CMK (cell line): Measurements from ENCODE around the gene GLCE.

ENCODE experiments used
- DNase-seq: peaks from one replicate; pipeline ENCODE4 v3.0.0-alpha.2; 2010; ENCODE audit warnings: low read depth

The GLCE gene

DNA sequence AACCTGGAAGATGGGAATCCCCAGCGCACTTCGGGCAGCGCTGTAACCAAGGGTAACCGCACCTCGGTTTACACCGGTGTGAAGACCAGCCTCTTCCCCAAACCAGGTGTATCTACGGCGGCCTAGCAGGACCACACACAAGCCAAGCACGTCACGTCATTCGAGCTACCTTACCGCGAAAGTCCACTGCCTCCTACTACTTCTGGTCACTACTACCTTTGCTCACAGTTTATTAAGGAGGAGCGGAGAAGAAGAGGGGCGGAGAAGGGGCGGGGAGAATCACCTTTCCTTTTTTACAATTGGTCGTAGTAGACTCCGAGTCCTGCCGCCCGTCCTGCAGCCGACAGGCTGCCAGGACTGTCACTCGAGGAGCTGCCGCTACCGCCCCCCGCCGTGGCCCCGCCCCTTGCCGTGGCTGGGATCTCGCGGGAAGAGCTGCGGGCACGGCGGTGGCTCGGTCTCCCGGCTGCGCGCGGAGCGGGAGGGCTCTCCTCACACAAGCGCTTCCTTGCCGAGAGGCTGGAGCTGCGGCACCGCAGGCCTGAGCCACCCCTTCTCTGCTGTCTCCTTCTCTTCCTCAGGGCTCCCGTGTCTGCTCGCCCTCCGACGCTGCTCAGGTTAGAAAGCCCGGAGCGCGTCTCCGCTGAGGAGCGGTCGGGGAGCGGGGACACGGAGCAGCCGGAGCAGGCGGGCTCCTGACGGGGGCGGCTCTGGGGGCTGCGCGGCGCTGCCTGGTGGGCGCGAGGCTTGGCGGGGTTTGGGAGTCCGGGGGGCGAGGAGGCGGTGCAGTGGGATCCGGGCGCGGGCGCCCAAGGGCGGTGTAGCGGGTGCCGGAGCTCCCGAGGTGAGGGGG lies at the start of gene GLCE:
TSS of gene GLCE (plus strand) at position 495 of the 853 bp plus-strand sequence. CDS start 95,172 bp downstream, outside the sequence.
- DNase-seq = peak; percentile 94

DNA sequence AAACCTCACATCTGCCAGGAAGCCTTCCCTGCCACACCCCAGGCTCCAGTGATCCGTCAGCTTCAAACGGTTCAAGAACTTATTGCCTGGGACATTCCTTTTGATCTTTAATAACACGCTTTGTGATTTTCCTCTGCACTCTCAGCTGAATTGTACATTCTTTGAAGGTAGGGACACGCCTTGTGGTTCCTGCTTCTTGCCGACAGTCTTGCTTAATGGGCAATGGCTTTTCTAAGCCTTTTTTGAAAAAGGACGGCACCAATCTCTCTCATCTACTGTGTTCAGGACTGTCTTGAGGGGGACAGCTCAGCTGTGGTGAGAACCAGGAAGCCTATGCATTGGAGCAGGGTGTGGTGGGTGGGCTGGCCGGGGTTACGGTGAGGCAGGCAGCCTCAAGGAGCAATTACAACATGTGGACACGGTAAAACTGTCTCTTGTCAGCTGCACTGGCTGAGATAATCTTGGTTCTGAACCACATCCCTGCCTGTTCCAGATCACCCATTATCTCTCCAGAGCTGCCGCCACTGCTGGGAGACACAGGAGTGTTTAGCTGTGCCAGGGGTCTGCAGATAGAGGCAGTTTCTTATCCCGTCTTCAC lies 46.0 kb upstream of the GLCE start:
- no peak for DNase-seq

DNA sequence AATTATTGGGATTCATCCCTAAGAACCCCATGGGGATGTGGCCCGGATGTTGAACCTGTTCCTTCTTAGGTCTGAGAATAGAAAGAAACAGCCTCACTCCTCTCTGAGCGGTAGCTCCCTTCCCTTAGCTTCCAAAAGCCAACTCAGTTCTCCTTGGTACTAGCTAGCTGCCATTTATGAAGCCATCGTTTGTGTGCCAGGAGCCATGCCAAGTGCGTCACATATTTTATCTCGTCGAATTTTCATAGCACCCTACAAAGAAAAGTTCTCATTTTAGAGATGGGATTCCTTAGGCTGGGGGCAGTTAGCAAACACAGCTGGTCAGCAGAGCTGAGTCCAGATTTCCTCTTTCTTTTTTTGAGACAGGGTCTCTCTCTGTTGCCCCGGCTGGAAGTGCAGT lies 45.4 kb upstream of the GLCE start:
- no peak for DNase-seq

DNA sequence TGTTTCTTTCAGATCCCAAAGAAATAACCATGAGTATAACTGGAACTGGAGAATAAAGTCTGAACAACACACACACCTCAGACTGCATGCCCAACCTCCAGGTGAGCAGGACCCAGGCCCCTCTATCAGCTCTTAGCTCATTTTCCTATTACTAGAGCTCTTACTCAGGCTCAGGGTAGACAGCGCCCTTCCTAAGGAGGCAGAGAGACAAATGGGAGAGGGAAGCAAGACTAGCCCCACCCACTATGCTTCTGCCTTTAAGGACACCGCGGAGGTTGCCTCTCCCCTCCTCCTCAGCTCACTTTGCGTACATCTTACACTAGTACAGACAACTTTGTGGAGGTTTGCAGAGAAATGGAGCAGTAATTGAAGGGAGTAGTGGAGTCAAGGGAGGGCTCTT lies 44.0 kb upstream of the GLCE start:
- no peak for DNase-seq

DNA sequence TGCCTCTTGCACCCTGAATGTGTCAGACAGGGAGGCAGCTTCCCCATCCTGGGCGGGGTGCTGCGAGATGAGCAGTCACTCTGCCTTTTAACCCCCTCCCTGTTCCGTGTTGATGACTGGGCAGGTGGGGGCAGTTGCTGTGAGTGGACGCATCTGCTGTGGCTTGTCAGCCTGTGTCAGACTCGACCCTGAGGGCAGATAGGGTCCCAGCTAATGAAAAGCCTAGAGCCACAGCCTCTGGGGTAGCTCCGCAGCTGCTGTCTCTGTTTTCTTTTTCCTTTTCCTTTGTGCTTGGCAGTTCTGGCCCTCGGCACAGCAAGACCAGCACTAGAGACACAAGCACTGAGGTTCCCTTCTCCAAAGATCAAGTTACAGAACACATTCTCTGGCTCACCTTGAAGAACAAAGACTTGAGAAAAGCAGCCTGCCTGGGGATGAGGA lies 43.0 kb upstream of the GLCE start:
- no peak for DNase-seq

DNA sequence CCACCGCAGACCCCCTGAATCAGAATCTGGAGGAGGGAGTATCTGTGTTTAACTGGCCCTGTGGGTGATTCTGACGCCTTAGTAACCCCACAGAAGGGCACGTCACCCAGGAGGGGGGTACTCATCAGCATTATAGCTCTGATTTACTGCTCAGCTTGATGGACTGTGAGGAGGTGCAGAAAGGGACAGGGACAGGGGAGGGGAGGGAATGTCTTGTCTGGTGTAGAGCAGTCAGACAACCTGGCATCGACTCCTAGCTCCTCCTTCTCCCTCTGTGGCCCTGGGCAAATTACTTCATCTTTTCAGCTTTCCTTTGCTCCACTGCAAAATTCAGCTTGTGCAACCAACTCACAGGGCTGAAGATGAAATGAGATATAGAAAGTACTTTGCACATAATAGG lies 42.3 kb upstream of the GLCE start:
- DNase-seq = no peak

DNA sequence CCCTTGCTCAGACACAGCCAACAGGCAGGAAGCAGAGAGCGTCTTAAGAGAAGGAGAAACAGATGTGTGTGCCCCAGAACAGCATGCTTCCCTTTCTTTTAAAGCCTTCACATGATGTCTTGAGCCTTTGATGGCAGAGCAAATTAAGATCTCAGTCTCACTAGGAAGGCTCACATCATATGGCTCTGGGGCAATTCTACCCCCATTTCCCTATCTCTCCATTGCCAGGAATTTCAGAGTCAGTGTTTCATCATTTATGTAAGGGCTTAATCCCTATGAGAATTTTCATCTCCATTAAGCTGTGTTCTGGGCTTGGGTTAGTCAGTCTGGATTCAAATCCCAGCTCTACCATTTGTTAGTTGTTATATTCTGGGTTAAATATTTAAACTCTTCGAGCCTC lies 41.4 kb upstream of the GLCE start:
- no peak for DNase-seq

DNA sequence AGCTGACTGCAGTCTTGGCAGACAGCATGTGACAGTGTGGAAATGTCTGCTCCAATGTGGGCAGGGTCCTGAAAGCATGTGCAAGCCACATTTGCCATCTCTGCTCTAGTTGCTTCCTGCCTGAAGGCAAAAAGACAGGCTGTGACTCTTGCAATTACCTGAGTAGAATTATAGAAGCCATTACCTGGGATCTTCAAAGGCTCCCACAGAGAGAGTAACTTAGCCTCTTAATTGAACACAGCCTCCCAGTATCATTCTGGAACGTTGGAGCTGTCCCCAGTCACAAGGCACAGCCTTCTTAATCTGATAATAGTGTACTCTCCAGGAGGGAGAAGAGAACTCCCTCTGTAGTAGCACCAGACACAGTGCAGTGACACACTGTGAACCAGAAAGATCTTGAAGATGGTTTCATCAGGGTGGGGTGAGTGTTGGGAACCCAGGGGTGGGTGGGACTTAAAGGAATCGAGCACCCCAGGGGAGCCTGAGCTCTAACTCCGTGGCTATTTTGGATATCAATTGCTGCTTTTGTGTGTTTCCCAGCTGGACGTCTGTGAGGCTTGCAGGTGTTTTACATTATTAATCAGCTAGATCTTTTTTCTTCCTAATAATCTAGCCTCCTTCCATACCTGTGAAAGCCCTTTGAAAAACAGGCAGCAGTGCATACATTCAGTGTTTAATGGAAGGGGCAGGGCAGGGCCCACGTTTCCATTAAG lies 40.6 kb upstream of the GLCE start:
- DNase-seq = no peak

DNA sequence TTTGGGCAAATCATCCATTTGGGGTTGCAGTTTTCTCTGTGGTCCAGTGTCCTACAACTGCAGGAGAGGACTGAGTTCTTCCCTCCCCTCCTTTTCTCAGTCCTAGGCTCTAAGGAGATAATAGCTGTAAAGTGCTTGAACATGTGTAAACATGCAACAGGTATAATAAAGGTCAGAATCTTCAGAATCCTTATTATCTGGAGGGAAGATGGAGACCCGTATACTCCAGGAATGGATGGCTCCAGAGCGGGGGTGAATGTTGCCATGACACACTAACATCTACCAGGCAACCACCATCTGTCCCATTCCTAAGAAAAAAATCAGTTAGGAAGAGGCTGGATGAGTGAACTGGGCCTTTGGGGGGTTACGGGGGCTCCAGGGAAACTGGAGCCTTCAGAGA lies 39.7 kb upstream of the GLCE start:
- DNase-seq = no peak

DNA sequence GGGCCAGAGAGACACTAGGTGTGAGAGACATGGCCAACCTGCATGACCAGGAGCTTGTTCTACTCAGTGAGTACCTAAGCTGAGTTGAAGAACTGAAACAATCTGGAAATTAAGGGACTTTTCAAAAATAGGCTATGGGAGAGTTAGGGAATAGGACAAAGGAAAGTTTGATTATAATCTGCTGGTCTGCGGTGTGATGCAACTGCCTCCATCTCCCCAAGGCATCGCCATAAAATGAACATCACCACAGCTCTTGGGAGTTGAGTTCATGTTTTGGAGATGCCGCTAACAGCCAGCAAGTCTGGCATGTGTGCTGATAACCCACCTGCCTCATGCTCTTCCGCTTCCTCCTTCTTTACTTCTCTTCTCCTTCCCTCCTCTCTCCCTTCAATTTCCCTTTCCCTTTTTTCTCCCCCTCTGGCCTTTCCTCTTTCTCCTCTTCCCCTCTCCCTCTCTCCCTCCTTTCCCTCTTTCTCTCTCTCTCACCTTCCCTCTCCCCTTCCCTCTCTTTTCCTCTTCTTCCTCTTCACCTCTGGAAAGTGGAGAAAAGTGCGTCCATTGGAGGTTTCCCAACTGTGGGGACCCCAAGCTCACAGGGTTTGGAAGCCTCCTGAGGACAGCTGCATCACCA lies 39.1 kb upstream of the GLCE start:
- DNase-seq = no peak

DNA sequence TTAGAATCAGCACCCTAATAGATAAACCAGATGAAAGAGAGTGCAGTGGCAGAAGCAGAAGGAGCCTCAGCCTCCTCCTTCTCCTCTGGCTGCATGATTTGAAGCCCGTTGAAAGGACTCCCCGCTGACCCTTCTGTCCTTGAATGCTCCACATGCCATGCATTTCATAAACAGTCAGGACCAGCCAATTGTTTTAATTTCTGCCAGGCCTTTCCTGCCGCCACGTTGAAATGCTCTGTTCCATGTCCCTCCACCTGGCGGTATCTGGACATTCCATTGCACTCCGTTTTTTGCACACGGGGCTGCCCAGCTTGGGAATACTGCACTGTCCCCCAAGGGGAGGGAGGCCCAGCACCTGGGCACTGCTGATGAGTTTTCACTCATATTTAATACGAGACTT lies 35.2 kb upstream of the GLCE start:
- no peak for DNase-seq

DNA sequence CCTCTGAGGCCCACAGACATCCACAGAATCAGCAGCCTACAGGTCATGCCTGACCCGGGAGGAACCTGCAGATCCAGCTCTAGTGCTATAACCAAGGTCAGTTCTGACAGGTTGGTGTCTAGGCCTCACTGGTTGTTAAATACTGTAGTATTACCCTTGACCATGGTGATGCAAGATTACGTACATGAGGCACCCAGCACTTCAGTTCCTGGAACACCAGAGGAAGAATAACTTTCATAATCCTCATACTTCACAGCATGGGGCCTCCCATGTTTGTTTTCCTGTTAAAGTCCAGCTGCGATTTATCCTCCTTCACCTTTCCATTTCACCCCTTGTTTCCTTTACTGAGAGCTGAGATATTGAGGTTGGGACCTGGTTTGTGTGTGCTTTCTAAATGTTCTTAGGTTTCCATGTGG lies 34.4 kb upstream of the GLCE start:
- DNase-seq = no peak

DNA sequence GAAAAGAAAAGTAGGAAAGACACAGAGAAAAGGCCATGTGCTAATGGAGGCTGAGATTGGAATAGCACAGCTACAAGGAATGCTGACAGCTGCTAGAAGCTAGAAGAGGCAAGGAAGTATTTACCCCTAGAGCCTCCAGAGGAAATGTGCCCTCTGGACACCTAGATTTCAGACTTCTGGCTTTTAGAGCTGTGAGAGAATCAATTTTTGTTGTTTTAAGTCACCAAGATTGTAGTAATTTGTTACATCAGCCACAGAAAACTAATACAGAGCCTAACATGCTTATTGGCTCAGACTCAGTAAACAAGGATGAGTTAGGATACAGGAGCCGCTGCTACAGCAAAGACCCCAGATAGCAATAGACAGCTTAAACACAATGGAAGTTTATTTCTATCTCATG lies 33.1 kb upstream of the GLCE start:
- DNase-seq = no peak

DNA sequence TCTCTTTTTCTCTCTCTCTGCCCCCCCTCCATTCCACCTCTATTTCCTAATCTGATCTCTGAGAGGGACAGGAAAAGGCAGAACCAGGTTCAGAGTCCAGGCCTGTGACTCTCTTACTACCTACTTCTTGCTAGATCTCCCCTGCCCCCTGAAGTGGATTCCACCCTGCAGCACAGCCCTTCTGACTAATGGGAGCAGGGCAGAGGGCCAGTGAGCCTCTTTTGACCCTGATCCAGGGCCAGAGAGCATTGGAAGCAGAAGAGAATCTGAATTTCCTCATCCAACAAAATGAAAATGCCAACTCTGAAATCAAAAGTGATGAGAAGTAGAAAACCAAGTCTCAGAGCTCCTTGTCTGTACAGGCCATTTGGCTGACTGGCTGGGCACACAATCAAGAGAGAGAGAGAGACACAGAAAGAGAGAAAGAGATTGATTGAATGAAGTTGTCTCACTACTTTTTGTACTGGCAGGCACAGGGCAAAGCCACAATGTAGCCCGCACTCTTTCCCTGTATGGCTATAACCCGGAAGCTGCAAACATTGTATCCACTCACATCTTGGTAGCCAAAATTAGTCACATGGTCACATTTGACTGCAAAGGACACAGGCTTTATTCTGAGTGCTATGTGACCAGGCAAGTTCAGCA lies 31.6 kb upstream of the GLCE start:
- DNase-seq = no peak

DNA sequence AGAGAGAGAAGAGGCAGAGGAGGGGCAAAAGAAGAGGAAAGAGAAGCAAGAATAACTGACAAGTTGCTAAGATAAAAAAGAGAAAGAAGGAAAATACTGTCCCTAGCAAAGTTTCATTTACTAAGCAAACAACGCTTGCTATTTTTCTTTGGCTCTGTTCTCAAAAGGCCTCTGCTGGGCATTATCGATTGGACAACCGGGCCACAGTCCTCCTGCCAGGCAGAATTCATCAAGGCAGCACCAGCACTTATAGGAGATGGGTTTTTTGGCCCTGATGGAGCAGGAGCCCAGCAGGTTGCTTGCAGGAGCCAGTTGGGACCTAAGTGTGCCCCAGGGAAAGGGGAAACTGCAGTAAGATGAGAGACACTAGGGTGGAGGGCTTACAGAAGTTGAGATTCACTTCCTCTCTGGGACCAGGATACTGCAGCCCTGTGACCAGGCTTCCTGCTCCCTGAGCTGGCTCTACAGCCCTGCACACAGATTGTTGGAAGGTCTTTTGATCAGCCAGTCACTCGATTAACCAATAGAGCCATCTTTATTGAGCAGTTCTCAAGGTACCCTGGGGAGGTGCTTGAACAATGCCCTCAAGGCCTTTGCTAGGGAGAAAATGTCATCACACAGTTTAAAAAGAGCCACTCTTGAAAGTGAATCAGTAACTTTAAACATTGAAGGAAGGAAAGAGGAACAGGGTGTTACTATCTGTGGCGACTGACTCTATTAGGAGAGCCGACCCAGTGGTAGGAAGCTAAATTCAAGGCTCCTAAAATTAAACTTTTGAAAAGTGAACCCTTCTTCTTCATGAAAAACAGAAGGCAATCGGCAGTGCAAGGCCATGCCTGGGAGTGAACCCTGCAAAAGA lies 28.8 kb upstream of the GLCE start:
- no peak for DNase-seq

DNA sequence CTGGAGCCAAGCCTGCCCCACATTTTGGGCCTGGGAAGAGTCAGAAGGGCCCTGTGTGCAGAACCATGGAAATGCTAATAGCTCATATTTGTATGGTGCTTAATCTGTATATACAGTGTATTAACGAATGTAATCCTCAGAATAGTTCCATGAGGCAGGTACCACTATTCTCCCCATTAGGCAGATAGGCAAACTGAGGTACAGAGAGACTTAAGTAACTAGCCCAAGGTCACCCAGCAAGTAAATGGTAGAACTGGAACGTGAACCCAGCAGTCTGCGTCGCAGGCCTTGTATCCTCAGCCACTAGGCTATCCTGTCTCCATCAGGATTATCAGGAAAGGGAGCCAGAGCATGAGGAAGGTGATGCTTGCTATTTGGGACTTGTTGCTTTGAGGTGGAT lies 28.0 kb upstream of the GLCE start:
- no peak for DNase-seq

DNA sequence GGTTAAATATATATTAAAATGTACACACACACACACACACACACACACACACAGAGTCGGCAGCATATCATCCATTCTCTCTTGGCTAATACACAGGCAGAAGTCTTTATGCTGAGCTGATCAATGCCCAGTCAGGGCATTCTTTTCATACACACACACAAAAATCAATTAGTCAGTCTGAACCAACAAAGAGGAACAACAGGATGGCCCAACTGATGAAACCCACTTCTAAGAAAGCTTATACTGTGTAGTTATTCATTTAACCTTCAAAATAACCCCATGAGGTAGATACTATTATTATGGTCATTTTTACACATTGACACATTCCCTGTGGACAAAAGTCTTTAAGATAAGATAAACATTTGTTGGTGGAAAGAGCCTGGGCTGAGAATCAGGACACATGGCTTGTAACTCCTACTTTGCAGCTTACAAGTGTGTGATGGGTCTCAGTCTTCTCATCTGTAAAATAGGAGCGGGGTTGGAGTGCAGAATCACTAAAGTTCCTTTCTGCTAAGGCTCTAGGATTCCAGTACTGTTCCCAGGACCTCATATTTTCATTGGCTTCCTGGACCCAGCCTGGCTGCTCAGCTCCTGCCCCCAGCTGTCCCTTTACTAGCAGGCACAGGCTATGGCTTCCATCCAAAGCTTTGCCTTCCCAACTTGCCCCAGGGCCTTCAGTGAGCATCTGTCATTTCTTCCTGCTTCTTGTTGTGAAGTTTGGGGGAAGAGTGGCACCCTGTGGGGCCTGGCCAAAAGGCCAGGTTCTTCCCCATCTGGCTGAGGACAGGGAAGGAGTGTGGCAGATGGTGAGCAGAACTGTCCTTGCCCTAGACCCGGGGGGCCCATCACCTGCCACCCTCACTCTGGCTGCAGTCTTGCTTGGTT lies 27.2 kb upstream of the GLCE start:
- DNase-seq = no peak

DNA sequence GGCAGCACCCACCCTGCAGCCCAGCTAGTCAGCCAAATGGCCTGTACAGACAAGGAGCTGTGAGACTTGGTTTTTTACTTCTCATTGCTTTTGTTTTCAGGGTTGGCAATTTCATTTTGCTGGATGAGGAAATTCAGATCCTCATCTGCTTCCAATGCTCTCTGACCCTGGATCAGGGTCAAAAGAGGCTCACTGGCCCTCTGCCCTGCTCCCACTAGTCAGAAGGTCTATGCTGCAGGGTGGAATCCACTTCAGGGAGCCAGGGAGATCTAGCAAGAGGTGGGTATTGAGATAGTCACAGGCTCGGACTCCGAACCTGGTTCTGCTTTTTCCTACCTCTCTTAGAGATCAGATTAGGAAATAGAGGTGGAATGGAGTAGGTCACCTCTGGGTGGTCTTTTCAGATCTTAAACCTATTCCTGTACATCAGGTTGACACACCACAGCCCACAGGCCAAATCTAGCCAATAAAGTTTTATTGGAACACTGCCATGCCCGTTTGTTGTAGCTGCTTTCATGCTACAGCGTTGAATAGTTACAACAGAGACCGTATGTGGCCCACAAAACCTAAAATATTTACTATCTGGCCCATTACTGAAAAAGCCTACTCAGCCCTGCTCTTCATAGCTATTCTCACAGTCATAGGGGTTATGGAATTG lies 26.4 kb upstream of the GLCE start:
- no peak for DNase-seq

DNA sequence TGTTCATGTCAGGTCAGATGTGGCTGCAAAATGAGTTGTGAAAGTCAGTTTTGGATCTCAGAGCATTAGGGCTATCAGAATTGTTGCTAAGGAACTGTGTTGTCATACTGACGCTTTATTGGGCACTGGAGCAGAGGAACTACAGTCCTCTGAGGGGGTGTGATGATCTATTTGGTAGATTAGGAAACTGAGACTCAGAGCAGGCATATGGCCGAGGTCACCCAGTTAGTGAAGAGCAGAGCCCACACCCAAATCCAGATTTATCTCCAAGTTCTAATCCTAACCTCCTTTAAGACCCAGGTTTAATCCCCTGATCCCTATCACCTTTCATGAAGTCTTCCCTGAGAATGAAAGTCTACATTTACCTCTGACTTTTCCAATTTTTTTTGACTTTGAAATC lies 25.6 kb upstream of the GLCE start:
- DNase-seq = no peak

DNA sequence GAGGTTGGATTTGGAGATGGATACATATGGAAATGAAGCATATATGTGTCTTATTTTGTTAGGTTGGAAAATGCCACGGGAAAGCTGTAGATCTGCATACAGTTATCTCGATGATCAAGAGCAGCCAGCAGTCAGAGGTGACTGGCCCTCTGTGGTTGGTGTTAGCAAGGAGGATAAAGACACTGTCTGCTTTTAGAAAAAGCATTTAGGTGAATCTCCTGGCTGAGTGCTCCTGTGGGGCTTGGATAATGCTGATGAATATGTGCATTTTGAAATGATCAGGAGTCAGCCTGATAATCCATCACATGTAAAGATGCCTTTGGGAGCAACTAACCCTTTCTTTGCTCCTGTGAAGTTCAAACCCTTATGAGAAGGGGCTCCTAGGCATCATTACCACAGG lies 24.9 kb upstream of the GLCE start:
- DNase-seq = no peak
